Lower leg skin (tissue), 4 donors: ENCODE data around the gene POLR3B. TPM values are rescaled to one million over a fixed set of nuclear protein-coding genes. Genes with fewer than 3 reads are reported as not detected.

ENCODE experiments used
- DNase-seq, 2 donors: peaks; one replicate each; pipeline ENCODE4 v3.0.0-alpha.2; 2019; ENCODE audit warnings: low spot score in 2 of 2
- H3K4me3 ChIP-seq: fragments of 200-600 bp; sonication (generic); 2 replicates; pipeline ENCODE4 v1.5.1; 2017; ENCODE audit warnings: mild to moderate bottlenecking, low read depth; ENCODE audit not compliant: poor library complexity, severe bottlenecking
- CTCF ChIP-seq, 3 donors: fragments of 450-650 bp; IDR thresholded peaks; one replicate each; pipeline ENCODE4 v1.5.1; 2016; ENCODE audit warnings: antibody characterized with exemption in 3 of 3, mild to moderate bottlenecking in 3 of 3, moderate library complexity in 2 of 3
- POLR2A ChIP-seq, 2 donors: fragments of 450-650 bp; IDR thresholded peaks; one replicate each; pipeline ENCODE4 v1.6.1; 2016 to 2017; ENCODE audit warnings: antibody characterized with exemption in 2 of 2, mild to moderate bottlenecking in 1 of 2, moderate library complexity in 1 of 2
- WGBS, 2 donors: methylation state at CpG; one replicate each; pipeline ENCODE4 v1.1.5; 2018; 5-methylcytosine and 5-hydroxymethylcytosine counted together
- intact Hi-C: fragments of 100-400 bp; cut with DNase I; formaldehyde crosslinking; loops from one replicate; pipeline ENCODE4 v1.15.0; 2023; ENCODE audit warnings: low total_unique reads
- total RNA-seq, 4 donors: library from RNA; depleted of rRNA; stranded (reverse); fragments of >200 nt; gene quantifications; one replicate each; pipeline ENCODE4 v1.1.0, GENCODE V29; 2016

The POLR3B gene
- total RNA-seq, 4 donors from 2014 or later, result 9.4 to 12.9 (median 12.1) TPM

GRCh38 chr12:106417926-106418910 is 60.7 kb downstream of the POLR3B start:
- WGBS, 2 donors, result 81 to 84% methylated on average over 7 of the region's 7 CpGs
- intact Hi-C loops, result no loop called here
- no peak for DNase-seq
- TF ChIP-seq CTCF (IDR thresholded peaks at IDR 0.05) (no peak), POLR2A (IDR thresholded peaks at IDR 0.05) (no peak)
- no peak overlapping the region for H3K4me3 ChIP-seq

GRCh38 chr12:106418970-106419369 is 61.4 kb downstream of the POLR3B start:
- TF ChIP-seq CTCF (IDR thresholded peaks at IDR 0.05), result no peak
- no peak for TF ChIP-seq POLR2A (IDR thresholded peaks at IDR 0.05)
- H3K4me3 ChIP-seq, result no peak overlapping the region
- intact Hi-C loops, result no loop called here
- DNase-seq, result no peak
- 53 to 58% methylated on average over 1 of the region's 1 CpG for WGBS, 2 donors

GRCh38 chr12:106423291-106423690 is 65.7 kb downstream of the POLR3B start:
- no peak overlapping the region for H3K4me3 ChIP-seq
- WGBS, 2 donors, result 70 to 75% methylated on average over 2 of the region's 2 CpGs
- TF ChIP-seq POLR2A (IDR thresholded peaks at IDR 0.05), result no peak
- TF ChIP-seq CTCF (IDR thresholded peaks at IDR 0.05), result no peak
- DNase-seq, result no peak
- intact Hi-C loops, result no loop called here

- DNase-seq, result no peak
- intact Hi-C loops, result no loop called here
- TF ChIP-seq POLR2A (IDR thresholded peaks at IDR 0.05) (no peak), CTCF (IDR thresholded peaks at IDR 0.05) (no peak)
- WGBS, 2 donors, result 73 to 88% methylated on average over 1 of the region's 1 CpG
- no peak overlapping the region for H3K4me3 ChIP-seq
These were observed 67.6 kb downstream of the POLR3B start for GRCh38 chr12:106425061-106425702.

- no peak overlapping the region for H3K4me3 ChIP-seq
- no peak for DNase-seq
- TF ChIP-seq POLR2A (IDR thresholded peaks at IDR 0.05) (no peak), CTCF (IDR thresholded peaks at IDR 0.05) (no peak)
- intact Hi-C loops, result no loop called here
- WGBS, 2 donors, result 76 to 89% methylated on average over 1 of the region's 1 CpG
These were observed 70.4 kb downstream of the POLR3B start for GRCh38 chr12:106427917-106428316.
